Measurements from ENCODE around the gene CDCP1. TPM values are rescaled to one million over a fixed set of nuclear protein-coding genes. Genes with fewer than 3 reads are reported as not detected.
"Not testable (repeated sequence)": the region's sequence is repeated elsewhere in the genome, so short reads cannot be mapped to it uniquely, and the experiment has no call there.

CDCP1 gene
- total RNA-seq, 1 donor from 2014 or later: 0.57 TPM

DNA sequence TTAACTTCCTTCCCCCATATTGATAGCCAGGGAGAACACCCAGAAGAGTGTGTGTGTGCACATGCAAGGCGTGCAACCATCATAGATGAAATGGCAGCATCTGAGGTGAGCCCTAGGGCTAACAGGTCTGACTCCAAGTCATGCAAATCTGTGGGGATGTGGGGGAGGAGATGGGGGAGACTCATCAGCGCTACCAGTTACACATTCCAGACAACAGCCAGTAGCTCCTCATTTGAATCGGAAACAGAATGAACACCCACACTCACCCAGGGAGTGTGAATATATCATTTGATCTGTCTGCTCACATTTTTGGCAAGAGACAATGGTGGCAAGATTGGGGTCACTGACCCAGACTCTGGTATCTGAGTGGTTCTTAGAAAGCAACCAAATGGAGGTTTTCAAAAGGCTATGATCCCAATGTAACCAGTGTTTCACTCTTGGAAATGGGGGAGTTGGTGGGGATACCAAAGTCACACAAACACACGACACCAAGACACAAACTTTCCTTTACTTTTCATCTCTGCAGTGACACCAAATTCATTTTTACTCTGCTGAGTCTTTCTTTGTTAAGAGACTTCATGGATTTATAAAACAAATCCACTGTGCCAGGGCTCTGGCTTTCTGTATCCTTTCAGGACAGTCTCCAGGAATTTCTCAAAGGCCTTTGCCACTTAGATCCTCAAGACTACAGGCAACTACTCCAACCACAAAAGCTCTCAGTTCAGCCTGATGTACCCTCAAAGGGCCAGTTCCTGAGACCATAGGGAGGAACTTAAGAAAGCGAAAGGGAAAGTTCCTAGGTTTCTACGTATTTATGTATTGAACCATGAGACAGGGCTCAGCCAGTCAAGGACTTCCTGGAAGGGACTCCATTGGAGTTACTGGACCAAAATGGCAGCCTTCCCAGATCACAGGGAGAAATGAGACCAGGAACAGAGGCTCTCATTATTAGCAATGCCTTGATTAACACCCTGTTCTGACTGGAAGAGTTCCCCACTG, 2.2 kb downstream of the CDCP1 start:
- intact Hi-C loops (cut with DNase I): no loop called here
- DNase-seq (ENCODE audit: low spot score): no peak

DNA sequence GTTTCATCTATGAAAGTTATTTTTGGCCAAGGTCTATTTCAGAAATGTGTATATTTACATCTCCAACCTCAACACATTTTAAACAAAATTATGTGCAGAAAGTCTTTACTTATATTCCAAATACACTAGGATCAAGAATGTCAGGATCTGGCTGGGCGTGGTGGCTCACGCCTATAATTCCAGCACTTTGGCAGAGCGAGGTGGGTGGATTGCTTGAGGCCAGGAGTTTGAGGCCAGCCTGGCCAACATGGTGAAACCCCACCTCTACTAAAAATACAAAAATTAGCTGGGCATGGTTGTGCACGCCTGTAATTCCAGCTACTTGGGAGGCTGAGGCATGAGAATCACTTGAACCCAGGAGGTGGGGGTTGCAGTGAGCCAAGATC, 5.4 kb downstream of the CDCP1 start:
- intact Hi-C loops (cut with DNase I); DNase-seq (ENCODE audit: low spot score): not testable (repeated sequence)

DNA sequence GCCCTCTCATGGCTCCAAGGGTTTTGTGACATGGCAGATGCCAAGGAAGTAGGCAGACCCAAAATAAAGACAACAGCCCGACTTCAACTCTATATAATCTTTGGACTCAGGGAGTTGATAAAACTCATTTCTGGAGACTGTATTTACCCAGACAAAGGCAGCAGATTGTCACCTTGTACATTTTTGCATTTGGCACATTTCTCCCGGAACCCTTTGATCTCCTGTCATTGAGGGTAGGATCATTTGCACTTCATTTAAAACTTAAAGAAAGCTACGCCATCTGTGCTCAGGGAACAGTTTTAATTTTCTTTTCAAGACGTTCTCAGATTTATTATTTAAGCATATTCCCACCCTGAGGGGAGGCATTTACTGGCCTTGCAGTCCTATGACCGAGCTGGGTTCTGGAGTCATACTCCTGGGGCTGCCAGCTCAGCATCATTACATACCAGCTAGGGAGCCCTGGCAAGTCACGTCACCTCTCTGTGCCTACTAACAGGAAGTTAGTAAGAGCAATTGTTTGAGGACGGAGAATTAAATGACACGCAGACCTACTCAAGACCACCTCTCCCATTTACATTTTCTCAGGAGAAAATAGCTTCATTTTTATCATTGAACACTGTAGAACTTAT, 5.9 kb downstream of the CDCP1 start:
- no peak for DNase-seq (ENCODE audit: low spot score)
- intact Hi-C loops (cut with DNase I): no loop called here

DNA sequence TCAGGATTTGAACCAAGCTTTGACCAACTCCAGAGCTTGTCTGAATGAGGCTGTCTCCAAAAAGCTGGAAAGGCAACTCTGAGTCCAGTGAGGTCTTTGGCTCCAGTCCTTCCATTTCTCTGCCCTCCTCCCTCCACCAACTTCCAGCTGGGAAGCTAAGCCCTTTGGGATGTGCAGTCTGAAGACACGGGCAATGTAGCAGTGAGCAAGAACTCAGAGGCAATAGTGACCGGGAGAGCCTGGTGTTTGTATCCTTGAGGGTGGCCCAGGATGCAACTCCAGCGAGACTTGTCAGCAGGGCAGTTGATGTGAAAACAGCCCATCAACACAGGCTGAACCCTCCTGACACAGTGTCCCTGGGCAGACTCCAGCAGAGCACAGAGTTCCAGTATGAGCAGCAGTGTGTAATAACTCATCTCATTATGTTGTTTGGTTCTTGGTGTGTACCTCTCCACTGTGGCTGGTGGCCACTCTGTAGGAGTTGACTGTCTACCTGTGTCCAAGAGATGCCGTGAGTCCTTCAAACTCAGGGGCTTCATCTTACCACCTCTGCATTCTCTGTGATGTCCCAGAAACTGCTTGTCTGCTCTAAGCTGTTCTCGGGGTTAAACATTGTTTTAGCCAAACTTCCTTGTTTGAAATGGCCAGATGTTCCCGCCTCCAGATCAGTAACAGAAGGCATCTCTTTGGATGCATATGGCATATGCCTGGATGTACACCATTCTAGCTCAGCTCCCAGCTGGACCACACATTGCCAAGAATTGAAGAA, 6.6 kb downstream of the CDCP1 start:
- intact Hi-C loops (cut with DNase I): no loop called here
- DNase-seq (ENCODE audit: low spot score): no peak

DNA sequence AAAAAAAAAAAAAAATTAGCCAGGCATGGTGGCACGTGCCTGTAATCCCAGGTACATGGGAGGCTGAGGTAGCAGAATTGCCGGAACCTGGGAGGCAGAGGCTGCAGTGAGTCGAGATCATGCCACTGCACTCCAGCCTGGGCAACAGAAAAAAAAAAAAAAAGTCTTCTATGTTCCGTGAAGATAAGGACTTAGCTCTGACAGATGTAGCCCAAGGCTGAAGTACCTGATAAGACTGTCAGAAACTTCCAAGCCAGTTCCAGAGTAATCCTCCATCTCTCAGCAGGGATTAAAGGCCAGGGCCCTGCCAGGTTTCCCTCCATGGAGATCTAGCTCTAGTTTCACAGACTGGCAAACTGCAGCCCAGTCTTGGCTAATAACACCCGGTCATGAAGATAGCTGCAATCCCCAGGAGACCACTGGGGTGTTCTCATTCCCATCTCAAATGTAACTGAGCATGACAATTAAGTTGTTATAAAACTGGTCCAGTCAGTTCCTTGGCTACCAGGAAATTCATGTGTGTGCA, 8.5 kb downstream of the CDCP1 start:
- DNase-seq (ENCODE audit: low spot score): no peak
- intact Hi-C loops (cut with DNase I): no loop called here

DNA sequence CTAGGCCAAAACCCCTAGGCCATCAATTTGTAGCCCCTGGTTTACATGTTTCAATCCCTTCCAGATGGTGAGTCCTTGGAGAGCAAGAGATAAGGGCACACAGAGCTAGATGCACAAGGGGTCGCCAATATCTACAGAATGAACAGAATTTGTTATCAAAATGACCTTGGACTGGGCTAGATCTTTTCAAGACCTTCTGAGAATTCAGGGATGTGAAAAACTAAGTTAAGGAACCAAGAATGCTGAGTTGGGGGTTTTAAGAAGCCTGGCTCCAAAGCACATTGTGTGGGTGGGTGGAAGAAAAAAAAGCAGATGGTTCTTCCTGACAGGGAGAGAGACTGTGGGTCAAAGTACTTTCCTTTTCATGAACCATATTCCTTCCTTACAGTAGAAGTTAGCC, 10.2 kb downstream of the CDCP1 start:
- no peak for DNase-seq (ENCODE audit: low spot score)
- intact Hi-C loops (cut with DNase I): no loop called here

DNA sequence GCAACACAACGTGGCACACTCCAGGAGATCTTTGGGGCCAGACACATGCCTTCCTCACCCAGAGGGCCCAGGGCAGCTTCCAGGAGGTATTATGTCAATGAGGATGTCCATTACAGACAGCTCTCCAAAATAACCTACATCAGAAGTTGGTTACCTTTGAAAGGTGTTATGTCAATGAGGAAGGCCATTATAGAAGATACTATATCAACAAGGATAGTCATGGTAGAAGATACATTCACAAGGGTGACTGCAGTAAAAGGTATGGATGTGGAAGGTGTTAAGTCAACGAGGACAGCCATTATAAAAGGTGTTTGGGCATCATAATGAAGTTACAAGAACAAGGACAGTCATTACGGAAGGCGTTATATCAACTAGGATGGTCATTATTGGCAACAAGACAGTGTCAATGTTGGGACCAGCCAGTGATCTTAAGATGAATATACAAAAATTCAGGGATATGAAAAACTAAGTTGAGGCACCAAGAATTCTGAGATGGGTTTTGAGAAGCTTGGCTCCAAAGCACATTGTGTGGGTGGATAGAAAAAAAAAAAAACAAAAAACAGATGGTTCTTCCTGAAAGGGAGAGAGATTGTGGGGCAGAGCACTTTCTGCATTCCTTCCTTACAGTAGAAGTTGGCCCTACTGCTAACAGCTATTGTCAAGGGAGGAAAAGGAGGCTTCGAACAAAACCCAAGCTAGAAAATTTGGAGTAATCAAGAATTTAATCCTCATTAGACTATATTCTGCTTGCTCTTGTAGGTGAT, 11.2 kb downstream of the CDCP1 start:
- intact Hi-C loops (cut with DNase I): no loop called here
- DNase-seq (ENCODE audit: low spot score): no peak

DNA sequence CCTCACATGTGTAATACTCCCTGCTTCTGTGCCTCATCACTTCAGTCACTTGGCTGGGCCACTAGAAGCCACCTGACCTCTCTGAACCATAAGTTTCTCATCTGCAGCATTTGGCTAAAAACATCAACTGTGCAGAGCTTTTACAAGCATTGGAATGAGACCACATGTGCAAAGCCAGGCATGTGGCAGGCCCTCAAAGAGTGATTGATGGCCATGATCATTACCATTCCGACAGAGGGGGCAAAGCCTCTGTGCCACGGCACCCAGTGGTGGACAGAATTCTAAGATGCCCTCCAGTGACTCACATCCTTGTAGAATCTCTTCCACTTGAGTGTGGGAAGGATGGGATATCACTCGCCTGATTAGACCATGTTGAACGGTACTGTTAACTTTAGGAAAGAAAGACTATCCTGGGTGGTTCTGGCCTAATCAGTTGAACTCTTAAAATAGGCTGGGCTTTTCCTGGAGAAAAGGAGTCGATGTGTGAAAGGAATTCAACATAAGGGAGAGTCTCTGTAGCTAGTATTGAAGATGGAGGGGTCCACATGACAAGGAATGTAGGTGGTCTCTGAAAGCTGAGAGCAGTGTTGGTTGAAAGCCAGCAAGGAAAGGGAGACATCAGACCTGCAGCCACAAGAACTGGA, 13.5 kb downstream of the CDCP1 start:
- no peak for DNase-seq (ENCODE audit: low spot score)
- intact Hi-C loops (cut with DNase I): no loop called here

DNA sequence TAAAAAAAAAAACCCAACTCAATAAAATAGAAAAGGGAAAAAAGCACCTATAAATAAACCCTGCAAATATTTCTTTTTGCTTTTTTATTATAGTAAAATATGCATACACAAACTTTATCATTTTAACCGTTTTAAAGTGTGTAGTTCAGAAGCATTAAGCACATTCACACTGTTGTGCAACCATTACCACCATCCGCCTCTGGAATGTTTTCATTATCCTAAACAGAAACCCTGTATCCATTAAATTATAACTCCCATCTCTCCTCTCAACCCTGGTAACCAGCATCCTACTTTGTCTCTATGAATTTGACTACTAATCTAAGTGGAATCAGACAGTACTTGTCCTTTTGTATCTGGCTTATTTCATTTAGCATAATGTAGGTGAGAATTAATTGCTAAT, 15.0 kb downstream of the CDCP1 start:
- intact Hi-C loops (cut with DNase I): no loop called here
- DNase-seq (ENCODE audit: low spot score): no peak

DNA sequence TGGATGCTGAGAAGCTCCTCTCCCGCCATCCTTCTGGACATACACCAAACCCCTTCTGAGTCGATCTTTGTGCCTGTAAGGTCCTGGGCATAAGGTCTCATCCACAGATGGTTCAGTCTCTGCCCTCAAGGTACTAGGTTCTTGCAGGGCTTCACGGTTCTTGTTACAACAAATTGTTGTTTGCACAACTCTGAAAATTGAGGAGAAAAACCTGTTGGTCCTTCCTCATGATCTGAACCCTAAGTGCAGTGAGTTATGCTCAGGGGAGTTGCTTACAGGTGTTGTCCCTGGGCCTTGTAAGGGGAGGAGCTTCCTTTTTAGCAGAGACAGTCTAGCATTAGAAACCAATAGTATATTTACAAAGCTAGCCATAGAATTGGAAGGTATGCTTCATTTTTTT, 15.7 kb downstream of the CDCP1 start:
- no peak for DNase-seq (ENCODE audit: low spot score)
- intact Hi-C loops (cut with DNase I): no loop called here

DNA sequence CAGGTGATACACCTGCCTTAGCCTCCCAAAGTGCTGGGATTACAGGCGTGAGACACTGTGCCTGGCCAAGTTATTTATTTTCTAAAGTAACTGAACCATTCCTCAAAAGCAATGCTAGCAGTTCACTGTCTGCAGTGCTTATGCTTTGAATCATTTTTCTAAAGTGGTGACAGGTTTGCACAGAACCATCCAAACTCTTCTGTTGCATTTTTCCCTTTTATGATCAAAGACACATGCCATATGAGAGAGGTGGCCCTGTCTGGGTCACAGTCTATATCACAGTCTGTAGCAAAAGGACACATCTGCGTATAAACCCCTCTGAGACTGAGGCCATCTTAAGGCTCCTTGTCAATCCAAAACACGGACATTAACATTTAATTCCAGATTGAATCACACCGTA, 17.2 kb downstream of the CDCP1 start:
- no peak for DNase-seq (ENCODE audit: low spot score)
- intact Hi-C loops (cut with DNase I): no loop called here

DNA sequence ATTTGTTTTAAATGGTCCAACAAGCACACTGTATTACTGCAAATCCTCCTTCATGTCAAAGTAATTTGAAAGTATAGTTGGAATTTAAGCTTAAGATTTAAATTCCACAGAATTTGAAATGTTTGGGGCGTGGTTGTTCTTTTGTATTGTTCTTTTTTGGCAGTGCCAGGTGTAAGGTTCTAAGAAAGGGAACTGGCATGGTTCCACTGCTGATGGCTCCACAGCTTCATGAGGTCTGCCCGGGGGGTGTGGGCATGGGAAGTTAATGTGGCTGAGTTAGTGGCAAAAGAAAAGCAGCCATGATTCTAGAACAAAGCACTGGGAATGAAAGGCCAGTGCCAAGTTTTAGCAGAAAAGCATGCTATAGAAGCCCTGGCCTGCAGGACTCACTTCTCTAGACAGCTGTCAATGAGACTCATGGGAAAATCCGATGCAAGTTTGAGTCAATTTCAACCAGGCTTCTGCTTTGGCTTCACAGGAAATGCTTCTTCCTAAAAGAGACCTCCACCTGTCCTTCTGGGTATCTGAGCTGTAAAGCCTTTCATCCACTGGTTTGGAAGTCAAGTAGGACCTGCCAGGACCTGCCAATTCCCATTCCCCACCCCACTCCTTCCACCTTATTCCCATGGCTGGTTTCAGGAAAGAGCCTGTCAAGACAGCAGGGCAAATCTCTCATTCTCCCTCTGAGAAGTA, 18.9 kb downstream of the CDCP1 start:
- DNase-seq (ENCODE audit: low spot score): no peak
- intact Hi-C loops (cut with DNase I): no loop called here

DNA sequence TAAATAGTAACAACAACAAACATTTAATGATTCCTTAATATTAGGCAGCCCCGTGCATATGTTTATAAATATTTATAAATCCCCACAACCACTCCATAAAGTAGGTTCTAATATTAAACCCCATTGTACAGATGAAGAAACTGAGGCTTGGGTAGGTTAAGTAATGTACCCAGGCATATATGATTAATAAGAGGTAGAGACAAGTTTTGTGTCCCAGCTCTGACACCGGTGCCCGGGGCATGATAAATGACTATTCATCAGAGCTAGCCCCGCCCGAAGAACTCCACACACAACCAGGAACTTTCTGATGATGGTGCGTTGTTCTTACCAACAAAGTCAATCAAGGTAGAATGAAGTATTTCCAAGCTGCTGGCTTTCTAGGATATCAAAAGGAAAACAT, 19.4 kb downstream of the CDCP1 start:
- no peak for DNase-seq (ENCODE audit: low spot score)
- intact Hi-C loops (cut with DNase I): no loop called here

DNA sequence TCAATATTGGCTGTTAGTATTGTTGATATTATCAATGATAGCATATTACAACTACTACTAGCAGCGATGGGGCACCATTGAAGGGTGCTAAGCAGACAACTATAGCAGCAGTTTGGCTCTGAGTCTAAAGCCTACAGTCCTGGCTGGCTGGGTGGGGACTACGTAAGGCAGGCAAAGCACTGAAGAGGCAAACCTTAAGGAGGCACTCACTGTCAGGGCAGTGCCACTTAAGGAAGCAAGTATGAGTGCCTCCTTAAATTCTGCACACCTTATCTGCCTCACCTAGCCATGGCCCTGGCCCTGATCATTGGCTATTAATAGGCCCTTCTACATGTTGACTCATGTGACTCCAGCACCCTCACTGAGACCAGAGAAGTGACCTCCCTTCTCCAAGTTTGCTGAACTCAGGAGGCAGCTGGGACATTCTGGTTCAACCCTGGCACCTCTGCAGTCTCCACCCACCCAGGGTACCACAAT, 20.6 kb downstream of the CDCP1 start:
- DNase-seq (ENCODE audit: low spot score): no peak
- intact Hi-C loops (cut with DNase I): no loop called here

DNA sequence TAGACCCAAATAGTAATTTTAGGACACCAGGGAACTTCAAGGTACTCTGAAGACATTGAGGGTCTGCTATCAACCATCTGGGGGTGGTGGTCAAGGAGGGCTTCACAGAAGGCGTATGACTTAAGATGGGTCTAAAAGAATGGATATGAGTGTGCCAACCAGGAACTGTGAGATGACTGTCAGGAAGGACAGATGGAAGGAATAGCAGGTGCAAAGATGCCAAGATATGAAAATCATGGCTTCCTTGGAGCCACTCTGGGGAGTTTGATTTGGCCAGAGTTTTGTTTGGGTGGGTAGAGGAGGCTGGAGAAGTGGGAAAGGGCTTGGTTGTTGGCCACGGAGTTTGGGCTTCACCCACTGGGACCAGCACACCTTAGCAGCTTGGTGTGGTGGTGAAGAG, 21.2 kb downstream of the CDCP1 start:
- no peak for DNase-seq (ENCODE audit: low spot score)
- intact Hi-C loops (cut with DNase I): no loop called here

DNA sequence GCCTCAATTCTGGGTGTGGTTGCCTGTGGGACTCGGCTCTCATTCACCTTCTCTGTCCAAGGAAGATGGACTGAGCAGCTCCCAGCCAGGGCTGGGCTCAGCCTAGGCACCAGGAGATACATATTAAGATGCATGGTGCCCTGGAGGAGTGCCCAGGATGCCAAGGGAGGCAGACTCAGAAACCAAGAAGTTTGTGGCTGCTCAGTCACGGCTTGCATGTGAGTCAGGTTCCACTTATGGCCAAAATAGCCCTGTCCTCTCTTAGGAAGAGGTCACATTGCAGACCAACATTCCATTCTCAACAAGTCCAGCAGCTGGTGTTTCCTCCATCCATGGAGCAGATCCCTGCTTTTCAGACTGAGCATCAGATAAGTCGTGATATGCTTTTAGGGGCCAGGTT, 21.8 kb downstream of the CDCP1 start:
- intact Hi-C loops (cut with DNase I): no loop called here
- DNase-seq (ENCODE audit: low spot score): no peak

DNA sequence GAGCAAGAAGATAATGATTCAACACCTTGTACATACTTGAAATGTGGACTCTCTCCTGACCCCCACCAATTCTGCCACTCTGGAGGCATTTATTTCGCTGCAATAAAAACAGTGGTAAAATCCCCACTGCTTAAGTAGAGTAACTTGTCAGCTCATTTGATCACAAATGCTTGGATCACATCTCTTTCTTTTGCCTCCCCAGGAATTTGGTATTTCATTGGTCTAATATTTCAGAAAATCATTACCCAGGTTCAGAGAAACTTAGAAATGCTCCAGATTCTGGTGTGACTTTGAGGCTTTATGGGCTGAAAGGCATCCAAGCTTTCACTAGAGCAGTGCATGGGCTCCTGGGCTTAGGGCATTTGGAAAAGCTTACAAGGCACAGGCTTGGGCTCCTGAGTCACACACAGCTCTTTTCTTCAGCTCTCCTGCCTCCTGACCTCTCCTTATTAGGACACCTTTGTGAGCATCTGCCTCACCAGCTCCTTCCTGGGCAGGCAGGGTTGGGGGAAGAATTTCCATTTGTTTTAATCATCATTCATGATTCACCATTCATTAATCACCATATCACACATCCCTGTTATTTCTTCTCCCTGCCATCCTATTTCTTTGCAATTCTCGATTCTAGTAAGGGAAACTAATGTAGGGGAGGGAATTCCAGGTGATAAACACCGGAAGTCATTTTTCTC, 22.5 kb downstream of the CDCP1 start:
- intact Hi-C loops (cut with DNase I): no loop called here
- DNase-seq (ENCODE audit: low spot score): no peak

DNA sequence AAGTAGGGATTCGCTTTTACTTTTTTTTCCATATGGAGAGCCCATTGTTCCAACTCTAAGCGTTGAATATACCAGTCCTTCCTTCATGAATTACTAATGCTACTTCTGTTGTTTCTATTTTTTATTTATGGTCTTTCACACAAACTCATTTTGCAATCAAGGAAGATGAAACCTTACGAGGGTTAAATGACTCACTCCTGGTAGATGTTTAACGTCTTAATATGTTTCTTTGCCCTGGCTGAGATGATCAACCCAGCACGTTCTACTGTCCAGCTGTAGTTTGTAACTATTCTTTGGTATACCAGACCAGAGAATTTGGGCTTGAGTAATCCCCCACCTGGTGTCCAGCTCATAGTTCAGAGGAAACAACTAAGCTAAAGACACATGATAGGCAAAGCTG, 23.1 kb downstream of the CDCP1 start:
- intact Hi-C loops (cut with DNase I): no loop called here
- DNase-seq (ENCODE audit: low spot score): no peak

All from cardiac septum (tissue), 1 donor.